Measurements from ENCODE around the gene ASAP2. TPM values are rescaled to one million over a fixed set of nuclear protein-coding genes. Genes with fewer than 3 reads are reported as not detected.

Gene ASAP2
- total RNA-seq, 1 experiment from 2014 or later = 46.7 TPM

DNA sequence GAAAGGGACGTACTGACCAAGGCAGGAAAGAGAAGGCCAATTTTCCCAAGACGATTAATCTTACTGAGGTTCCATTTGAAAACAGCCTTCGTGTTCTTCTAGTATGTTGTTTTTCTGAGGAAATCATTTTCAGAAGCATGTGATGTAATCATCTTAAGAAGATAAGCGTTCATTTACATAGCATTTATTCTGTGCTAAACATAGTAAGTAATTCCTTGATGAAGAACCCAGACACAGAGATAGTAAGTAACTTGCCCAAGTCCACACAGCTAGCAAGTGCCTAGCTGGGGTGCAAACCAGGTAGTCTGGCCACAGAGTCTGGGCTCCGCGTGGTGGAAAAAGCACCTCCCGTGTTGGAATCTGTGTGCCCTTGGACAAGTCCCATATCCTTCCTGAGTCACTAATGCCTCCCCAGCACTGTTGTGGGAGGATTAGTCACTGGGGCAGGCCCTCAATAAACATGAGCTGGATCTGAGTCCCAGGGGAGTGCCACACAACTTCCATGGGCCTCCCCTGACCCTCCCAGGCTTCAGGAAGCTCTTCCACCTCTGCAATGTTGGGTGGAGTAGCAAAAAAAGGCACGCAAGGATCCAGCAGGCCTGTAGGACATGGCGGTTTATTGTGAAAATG, 26.9 kb upstream of the ASAP2 start:
- peak; percentile 96 for DNase-seq (ENCODE audit: low read depth)

DNA sequence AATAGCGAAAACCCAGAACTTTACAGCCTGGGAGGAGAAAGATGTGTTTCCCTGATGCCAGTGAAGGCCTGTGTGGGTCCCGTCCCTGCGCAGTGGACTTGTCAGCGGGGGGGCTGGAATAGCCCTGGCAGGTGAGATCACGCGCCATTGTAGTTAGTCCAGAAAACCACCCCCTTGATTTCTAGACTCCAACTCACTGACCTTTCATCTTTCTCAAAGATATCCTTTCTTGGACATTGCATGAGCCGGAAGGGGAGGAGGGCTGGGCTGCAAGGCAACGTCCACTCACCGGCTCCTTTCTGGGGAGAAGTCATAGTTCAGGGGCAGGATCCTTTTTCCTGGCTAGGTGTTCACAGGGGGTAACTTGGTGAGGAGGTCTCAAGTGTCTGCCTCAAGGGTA, 22.3 kb upstream of the ASAP2 start:
- no peak for DNase-seq (ENCODE audit: low read depth)

DNA sequence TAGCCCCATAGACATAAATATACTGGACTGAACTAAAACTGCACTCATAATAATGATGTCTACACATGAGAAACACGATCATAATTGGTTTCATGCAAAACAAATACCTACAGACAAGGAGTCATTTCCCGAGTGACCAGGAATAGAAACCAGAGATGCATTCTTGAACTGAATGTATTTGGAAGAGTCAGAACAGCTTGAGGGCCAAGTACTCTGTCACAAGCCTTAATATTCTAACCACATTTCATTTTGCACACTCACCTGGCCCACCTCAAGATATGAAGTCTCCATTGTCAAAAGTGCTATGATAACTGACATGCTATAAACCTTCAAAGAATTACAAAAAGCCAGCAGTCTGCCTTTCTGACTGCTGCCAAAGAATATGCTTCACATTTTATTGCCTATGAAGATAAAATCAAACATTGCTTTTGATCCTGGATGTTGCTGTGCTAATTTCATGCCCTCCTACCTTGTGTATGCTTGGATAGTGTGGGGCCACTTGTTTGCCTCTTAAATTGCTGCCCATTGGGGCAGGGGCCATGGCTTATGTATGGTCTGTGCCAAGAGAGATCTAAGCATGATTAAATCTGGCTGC, 18.9 kb upstream of the ASAP2 start:
- DNase-seq (ENCODE audit: low read depth) = no peak

DNA sequence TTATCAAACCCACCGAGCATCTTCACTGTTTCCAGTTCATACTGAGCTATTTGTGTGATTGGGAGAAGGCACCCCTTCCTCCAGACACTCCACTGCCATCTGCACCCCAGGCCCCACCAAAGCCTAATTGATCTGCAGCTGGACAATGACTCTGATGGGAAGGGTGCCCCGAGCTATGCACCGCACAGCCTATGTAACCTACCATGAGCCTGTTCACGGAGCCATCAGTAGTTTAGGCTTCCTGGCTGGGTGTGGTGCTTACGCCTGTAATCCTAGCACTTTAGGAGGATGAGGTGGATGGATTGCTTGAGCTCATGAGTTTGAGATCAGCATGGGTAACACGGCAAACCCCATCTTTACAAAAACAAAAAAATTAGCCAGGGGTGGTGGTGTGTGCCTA, 17.8 kb upstream of the ASAP2 start:
- no peak for DNase-seq (ENCODE audit: low read depth)

DNA sequence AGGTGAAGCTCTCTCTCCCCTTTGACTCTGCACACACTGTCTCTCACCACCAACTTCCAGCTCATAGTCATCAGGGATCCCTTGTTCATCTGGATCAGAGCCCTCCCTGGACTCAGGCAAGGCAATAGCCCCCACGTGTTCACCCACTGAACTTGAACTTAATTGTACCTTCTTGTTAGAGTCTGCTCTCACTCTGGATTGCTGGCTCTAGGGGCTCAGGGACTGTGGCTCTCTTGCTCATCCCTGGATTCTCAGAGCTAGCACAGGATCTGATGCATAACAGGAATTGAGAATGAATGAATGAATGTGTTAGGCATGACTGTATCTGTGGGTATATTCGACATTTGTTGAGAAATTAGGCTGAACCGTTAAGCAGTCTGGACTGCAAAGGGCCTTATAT, 16.7 kb upstream of the ASAP2 start:
- DNase-seq (ENCODE audit: low read depth) = no peak

DNA sequence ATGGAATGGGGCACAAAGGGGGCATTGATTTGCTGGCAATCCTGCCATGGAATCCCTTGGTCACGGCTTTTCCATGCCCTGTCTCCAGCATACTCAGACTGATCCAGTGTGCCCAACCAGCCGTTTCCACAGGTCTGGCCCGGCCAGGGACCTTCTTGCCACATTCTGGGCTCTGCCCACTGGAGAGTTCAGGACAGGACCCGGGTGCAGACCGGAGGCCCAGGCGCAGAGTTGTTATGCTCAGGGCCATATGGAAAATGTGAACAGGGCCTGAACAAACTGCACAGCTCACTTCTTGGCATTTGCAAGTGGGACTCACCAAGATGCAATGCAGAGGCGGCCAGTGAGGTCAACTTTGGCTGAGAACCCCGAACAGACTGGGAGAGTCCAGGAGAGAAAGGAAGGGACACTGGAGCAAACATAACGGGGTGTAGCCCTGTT, 15.6 kb upstream of the ASAP2 start:
- DNase-seq (ENCODE audit: low read depth) = peak; percentile 98

DNA sequence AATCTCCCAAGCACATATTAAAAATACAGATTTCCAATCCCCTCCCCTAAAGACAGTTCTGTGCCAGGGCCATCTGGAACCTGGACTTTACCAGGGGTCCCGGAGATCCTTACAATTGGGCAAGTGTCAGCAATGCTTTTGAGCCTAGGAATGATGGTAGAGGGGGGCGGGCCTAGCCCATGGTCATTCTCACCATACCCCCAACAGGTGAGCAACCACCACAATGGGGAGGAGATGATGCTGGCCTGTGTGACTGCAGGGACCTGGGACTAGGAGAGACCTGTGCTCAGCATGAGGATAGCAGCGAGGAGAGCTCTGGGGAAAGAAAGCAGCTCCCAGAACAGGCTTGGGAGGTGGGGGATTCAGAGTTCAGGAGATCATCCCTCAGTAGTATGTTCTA, 13.9 kb upstream of the ASAP2 start:
- no peak for DNase-seq (ENCODE audit: low read depth)

DNA sequence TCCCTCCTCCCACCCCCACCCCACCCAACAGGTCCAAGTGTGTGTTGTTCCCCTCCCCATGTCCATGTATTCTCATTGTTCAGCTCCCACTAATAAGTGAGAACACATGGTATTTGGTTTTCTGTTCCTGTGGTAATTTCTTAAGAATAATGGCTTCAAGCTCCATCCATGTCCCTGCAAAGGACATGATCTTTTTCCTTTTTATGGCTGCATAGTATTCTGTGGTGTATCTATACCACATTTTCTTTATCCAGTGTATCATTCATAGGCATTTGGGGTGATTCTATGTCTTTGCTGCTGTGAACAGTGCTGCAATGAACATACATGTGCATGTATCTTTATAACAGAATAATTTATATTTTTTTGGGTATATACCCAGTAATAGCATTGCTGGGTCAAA, 12.3 kb upstream of the ASAP2 start:
- DNase-seq (ENCODE audit: low read depth) = no peak

DNA sequence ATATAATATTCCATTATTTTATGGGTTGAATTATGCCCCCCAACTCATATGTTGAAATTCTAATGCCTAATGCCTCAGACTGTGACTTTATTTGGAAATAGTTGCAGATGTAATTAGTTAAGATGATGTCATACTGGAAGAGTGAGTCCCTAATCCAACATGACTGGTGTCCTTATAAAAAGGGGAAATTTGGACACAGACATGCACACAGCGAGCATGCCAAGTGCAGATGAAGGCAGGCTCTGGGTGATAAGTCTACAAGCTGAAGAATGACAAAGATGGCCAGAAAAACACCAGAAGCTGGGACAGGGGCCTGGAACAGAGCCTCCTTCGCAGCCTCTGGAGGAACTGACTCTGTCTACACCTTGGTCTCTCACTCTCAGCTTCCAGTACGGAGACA, 10.0 kb upstream of the ASAP2 start:
- no peak for DNase-seq (ENCODE audit: low read depth)

DNA sequence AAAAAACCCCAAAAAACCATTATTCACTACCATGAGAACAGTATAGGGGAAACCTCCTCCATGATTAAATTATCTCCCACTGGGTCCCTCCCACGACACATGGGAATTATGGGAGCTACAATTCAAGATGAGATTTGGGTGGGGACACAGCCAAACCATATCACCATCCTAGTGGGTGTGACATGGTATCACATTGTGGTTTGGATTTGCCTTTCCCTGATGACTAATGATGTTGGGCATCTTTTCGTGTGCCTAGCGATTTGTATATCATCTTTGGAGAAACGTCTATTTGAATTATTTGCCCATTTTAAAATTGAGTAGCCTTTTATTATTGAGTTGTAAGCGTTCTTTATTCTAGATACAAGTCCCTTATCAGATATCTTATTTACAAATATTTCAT, 8.7 kb upstream of the ASAP2 start:
- peak; percentile 58 for DNase-seq (ENCODE audit: low read depth)

DNA sequence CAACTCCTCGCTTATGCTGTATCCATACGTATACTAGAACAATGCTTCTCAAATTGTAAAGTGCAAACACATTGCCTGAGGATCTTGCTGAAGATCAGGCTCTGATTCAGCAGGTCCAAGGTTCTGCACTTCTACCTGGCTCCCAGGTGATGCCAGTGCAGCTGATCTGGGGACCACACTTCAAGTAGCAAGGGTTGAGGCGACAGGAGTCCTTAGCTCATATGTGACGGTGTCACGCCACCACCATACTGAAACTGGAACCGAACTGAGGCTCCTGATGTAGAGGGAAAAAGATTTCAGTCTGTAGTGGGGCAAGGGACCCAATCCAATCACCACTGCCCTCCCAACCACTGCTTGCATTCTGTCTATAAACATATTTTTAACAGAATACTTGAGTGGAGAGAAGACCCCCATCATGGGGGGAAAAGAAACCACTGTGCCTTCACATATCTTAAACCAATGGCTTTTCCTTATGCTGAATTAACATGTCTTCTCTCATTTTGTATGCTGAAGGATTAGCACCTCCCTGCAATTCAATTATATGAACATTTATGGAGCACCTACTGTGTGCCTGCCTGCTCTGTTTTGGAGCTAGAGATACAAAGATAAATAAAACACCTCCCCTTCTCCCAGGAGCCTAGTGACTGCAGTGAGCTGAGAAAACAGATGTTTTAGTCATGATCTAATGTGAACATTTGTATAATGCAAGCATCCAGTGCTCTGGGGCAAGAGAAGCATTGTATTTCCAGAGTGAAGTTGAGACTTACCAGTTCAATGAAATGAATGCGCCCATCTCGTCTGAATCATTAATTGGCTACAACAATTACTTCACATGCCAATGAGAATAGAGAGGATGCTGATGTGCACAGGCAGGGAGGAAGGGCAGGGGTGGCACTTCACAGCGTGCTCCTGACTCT, 6.6 kb upstream of the ASAP2 start:
- peak; percentile 79 for DNase-seq (ENCODE audit: low read depth)

DNA sequence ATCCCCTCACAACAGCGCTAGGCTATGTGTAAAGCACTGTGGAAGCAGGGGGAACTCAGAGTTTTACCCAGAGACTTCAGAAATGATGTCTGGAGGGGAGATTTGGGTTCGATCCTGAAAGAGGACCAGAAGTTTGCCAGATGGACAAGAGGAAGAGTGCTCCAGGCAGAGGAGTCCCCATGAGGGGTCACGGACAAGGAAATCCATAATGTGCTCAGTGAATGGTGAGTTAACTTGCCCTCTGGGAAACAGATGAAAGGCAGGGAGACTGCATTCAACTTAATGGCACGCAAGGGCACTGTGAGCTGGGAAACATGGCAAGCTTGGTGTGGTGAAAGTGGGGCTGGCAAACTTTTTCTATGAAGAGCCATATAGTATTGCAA, 6.0 kb upstream of the ASAP2 start:
- peak; percentile 89 for DNase-seq (ENCODE audit: low read depth)

DNA sequence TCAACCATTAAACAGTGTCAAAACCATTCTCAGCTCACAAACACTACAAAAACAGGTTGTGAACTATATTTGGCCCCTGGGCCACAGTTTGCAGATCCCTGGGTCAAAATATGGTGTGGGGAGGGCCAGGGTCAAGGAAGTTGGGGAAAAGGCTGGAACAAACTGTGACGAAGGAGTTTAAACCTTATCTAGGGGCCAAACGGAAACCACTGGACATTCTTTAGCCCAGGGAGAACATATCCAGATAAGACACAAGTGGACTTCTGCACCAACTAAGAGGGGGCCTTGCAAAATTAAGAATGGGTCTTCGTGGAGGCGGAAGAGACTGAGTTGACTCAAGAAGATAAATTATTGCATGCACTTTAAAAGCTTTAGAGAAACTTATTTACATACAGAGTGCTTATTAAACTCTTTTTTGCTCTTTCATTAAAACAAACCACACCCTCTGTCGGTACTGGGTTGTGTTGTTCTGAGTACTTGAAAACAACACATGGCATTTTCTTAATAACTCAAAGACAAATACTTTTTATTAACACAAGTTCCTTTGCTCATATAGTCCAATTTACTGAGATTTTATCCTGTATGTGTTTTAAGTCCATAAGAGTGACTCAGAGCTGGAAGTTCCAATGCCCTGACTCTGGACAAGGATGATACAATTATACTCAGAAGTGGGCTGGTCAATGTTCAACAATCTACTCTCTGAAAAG, 5.3 kb upstream of the ASAP2 start:
- DNase-seq (ENCODE audit: low read depth) = peak; percentile 71

DNA sequence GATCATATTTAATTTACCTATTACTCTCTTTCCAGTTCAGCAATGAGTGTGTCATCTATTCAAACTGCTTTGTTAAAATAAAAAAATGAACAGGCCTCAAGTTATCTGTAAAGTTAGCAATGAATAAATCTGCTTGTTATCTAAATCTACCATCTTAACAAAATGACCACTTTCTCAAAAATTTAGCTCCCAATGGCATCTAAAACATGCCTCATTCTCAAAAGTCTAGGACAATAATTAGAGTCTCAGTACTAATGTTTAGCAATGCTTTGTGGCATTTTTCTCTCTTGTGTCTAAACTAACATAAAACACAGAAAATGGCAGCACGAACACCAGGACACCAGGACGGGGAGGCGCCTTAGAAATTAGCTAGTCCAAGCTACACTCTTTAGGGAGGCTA, 3.6 kb upstream of the ASAP2 start:
- no peak for DNase-seq (ENCODE audit: low read depth)

DNA sequence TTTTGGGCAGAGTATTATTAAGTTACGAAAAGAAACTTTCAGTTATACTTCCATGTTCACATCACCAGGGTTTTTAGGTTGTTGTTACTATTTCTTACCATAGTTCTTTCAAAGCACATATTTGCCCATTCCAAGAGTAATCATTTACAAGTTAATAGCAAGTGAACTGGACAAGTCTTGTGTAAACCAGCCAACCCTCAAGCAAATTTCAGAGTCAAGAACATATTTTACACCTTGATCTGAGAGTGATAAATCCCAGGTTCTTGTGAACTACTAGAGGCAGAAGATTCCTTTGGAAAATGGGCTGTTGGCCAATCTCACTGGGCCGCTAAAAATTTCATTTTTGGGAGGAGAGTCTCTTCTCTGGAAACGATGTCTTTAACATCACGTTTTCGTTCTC, 2.7 kb upstream of the ASAP2 start:
- DNase-seq (ENCODE audit: low read depth) = no peak

DNA sequence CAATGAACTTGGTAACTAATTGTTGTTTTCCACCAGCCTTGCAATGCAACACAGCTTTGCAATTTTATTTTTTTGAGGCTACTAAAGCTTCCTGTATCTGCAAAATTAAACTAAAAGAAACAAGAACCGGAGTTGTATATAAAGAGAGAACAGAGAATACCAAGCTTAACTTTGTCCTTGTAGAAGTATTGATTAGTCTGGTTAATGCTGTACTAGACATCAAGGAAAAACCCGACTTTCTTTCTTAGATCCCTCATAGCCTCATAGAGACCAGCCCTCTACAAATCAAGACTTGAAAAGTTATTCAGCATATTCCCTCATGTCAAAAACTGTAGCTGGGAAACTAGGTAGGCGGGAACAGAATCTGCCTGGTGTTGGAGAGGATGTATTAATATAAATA, 1.7 kb upstream of the ASAP2 start:
- no peak for DNase-seq (ENCODE audit: low read depth)

DNA sequence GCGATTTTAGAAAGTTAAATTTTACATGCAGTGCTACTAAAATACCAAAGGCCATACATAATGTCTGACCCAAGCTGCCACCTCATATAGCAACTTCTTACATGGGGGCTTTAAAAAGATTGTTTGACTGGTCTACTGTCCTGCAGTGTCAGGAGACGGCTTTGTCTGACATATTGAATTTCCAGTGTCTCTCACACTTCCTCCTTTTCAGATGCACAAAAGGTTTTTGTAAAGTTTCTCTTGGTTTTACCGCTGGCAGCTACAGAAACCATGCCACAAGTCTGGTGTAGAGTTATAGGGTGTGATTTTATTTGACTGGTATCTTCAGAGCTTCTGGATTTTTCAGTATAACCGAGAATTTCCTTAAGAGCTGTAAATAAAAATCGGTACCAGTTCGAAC, 1.1 kb upstream of the ASAP2 start:
- DNase-seq (ENCODE audit: low read depth) = peak; percentile 47

DNA sequence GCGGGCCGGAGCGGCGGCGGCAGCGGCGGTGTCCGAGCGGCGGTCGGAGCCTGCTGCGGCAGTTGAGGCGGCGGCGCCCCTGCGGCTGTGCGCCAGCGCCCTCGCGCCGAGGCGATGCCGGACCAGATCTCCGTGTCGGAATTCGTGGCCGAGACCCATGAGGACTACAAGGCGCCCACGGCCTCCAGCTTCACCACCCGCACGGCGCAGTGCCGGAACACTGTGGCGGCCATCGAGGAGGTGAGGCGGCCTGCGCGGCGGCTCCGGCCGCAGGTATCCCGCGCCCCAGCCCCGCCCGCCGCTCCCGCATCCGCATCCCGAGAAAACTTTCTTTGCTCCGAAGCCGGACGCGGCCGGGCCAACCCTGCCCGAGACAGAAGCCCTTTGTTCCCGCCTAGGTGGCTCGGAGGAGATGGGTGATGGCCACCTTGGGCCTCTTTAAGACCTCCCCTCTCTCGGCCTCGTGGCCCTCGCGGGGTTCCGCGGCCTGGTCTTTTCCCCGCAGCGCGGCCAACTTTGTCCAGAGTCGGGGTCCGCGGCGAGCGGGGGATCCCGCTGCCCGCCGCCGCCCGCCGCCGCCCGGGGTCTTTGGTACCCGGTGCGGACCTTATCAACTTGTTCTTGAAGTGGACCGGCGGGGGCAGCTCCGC, 504 bp downstream of the ASAP2 start:
- DNase-seq (ENCODE audit: low read depth) = no peak

DNA sequence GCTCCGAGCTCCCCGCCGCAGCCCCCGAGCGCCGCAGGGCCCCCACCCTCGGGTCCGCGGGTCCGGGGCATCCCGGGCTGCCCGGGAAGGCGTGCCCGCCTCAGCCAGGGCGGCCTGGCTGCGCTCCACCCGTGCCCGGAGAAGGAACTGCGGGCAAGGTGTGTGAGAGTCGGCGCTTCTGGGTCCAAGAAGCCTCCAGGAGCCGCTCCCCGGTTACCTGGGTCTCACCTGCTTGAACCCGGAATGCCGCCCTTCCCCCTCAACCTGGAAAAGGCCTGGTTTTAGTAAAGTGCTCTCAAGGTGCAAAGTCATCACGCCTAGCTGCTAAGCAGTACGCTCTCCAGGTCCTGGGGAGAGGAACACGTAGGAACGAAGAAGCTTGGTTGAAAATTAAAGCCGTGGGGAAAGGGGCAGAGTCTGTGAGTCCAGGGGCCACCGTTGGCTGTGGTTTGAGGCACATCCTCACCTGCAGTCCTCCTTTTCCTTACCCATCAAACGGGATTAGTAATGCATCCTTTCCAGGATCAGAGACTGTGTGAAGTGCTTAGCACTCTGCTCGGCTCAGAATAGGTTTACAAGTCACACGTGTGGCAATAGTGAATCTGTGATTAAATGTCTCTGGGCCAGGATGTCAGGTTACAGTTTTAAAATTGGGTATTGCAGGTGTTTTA, 1.2 kb downstream of the ASAP2 start:
- DNase-seq (ENCODE audit: low read depth) = no peak

DNA sequence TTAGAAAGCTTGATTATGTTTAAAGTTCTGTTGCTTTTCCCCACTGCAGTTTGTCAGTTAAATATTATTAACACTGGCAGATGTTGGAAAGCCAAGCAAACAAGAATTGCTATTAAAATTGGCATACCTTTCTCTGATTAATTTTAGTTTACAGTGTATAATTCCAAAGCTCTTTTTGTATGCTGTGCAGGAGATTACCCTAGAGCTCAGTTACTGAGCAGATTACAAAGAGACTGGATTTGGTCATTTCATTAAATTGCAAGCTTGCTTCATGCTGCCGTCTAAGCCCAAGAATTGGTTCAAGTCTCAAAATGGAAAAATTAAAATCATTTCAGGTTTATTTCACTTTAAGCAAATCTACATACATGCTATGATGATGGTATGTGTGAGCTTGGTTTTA, 2.3 kb downstream of the ASAP2 start:
- no peak for DNase-seq (ENCODE audit: low read depth)

DNA sequence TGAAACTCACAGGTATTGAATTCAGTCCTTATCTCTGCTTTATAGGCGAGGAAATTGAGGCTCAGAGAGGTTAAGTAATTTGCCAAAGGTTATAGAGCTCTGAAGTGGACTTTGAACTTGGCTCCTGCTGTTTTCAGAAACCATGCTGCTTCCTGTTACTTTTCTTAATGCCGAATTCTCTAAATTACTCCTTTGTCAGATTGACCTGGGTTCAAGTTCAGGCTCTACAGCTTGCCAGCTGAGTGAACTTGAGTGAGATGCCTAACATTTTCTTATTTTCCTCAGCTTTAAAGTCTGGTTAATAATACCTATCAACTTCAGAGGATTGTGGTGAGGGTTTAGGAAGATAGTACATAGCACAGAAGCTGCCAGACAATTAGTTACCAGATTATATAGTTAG, 3.4 kb downstream of the ASAP2 start:
- DNase-seq (ENCODE audit: low read depth) = no peak
